HG02840 (cell line): ENCODE data around the gene KCNQ1OT1.

Experiments
- ATAC-seq: cut with Tn5 transposase; IDR thresholded peaks from one replicate; pipeline ENCODE4 v1.9.1; 2021; ENCODE audit warnings: mild to moderate bottlenecking, moderate library complexity, moderate number of reproducible peaks; ENCODE audit not compliant: unreplicated experiment, low FRiP score

KCNQ1OT1 gene

DNA sequence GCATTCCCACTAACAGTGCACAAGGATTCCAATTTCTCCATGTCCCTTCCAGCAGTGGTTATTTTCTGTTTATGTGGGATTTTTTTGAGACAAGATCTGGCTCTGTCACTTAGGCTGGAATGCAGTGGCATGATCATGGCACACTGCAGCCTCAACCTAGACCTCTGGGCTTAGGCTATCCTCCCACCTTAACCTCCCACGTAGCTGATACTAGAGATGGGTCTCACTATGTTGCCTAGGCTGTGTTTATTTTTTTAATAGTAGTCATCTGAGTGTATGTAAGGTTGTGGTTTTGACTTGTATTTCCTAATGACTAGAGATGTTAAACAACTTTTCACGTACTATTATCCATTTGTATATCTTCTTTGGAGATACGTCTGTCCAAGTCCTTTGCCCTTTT lies 74.6 kb downstream of the KCNQ1OT1 start:
- ATAC-seq = no peak

DNA sequence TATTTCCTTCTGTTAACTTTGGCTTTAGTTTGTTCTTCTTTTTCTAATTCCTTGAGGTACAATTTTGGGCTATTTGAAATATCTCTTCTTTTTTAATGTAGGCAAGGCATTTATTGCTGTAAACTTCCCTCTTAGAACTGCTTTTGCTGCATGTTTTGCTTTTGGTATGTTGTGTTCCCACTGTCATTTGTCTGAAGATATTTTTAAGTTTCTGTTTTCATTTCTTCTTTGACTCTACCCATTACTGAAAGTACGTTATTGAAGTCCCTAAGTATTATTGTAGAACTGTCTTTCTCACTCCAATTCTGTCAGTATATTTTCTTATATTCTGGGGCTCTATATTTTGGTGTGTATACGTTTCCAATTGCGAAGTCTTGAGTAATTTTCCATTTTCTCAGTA lies 77.9 kb downstream of the KCNQ1OT1 start:
- no peak for ATAC-seq

DNA sequence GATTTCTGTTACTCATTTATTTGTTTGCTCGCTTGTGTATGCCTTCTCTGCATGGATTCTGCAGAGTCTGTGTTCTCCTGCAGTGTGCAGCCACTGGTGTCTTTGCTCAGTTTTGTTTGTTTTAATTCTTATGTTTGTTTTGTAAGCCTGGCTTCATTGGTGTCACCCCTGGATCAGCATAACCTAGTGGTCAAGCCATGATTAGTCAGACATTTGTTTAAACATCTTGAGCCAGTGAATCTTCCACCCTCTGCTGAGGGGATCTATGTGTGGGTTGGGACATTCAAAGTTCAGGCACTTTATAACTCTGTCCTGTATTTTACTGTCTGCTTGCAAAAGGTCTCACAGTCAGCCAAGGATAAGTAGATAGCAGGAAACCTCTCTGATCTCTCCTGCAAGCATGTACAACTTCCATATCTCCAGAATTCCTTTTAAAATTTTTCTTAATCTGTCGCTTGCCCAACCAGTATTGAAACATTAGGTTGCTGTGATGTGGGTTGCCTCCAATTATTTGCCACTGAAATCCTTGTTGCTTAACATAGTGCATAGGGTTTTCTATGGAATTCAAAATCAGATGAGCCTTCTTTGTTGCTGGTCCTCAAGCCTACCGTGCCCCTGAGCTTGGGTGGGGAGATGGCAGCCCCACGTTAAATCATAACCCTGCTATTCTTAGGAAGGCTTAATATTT lies 86.8 kb downstream of the KCNQ1OT1 start:
- no peak for ATAC-seq

DNA sequence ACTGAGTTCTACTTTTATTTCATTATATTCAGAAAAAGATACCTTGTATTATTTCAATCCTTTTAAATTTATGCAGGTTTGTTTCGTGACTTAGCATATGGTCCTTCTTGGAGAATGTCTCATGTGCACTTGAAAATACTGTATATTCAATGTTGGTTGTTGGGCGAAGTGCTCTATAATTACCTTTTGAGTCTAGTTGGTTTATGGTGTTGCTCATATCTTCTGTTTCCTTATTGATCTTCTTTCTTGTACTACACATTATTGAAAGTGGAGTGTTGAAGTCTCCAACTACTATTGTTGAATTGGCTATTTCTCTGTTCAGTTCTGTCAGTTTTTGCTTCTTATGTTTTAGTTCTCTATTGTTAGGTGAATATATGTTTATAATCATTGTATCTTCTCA lies 90.4 kb downstream of the KCNQ1OT1 start:
- ATAC-seq = no peak

DNA sequence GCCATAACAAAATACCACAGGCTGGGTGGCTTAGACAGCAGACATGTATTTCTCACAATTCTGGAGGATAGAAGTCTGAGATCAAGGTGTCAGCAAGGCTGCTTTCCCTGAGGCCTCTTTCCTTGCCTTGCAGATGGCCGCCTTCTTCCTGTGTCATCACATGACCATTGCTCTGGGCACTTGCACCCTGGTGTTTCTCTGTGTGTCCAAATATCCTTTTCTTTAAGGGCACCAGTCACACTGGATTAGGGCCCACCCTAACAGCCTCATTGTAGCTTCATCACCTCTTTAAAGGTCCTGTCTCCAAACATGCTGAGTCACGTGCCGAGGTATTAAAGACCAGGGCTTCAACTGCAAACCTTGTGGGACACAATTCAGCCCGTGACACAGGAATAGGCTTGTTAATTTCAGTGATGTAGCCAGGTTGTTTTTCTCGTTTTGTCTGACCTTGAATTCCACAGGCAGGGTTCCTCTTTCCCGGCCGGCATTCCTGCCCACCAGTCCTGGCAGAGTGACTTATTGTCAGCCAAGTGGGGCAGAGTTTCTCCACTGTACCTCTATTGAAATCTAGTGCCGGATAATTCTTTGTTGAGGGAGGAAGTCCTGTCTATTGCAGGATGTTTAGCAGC lies 100.1 kb downstream of the KCNQ1OT1 start:
- no peak for ATAC-seq

DNA sequence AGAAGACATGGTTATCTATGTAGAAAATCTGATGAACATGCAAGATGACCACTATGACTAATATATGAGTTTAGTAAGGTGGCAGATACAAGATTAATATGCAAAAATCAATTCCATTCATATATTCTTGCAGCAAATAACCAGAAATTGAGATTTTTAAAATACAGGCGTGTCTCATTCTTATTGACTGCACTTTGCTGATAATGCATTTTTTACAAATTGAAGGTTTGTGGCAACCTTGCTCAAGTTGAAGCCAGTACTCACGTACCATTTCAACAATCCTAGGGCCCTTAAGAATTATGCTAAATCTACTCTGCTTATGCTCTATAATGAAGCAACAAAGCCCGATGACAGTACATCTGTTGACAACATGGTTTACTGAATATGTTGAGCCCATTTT lies 104.6 kb downstream of the KCNQ1OT1 start:
- no peak for ATAC-seq

DNA sequence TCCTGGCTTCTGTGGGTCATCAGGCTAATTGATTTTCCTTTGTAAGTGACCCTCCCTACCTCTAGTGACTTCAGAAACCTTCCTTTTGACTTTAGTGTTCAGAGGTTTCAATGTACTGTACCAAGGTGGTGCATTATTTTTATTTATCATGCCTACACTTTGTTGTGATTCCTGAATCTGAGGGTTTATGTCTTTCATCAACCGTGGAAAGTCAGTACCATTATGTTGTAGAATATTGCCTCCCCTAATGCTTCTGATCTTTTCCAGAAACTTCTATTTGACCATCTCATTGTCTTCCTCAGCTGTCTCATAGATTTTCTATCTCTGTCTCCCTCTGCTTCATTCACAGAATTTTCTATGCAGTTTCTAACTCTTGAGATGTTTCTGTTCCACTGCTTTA lies 105.5 kb downstream of the KCNQ1OT1 start:
- no peak for ATAC-seq

DNA sequence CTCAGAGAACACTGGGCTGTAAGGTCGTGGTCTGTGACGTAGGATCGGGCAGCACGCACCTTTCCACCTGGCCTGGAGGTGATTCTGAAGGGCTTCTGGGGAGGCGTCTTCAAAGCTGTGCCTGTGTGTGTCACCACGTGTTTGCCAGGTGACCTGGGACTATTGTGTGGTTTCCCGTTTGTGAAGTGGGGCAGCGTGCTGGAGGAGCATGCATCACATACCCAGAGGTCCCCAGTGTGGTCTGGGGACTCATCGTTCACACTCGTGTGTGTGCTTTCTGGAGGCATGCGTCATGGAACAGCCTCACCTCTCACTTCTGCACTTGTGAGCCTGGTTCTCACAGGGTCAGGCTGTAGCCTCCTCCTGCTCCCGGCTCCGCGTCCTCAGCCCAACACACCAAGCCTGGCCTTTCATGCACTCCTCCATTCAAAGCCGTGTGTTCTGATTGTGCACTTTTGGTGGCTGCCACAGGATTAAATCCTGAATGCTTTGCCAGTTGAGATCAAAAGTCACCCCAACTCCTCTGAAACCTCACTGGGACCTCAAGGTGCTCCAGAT lies 106.3 kb downstream of the KCNQ1OT1 start:
- ATAC-seq = no peak

DNA sequence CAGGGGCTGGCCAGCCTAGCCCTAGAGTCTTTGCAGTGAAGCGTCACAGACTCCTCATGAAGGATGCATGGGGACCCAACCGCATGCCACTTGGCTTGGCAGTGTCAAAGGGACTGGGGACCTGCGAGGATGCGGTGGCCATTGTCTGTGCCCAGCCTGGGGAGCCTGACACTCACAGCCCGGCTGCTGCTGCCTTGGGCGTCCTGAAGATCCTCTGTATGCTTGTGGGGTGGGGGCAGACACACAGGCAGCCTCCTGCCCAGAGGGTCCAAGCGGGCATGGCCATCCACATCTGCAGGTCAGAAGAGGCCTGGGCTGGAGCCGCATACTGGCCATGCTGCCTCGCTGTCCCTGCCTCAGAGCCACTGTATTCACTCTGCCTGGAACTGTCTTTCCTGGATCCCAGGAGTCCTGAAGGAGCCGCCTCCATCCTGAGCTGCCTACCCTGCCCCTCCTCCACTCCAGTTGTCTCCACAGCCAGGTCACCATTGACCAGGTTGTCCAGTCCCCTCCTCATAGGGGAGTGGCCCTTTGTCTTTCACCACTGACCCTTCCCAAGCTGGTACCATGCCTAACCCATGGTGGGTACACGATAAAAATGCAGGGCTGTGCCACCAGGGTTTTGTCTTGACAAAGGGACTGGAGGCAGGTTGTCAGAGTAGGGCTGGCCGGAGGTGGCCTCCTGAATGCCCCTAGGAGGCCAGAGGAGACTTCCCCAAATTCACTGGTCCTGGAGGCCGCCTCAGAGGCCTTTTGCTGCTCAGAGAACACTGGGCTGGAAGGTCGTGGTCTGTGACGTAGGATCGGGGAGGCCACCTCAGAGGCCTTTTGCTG lies 107.0 kb downstream of the KCNQ1OT1 start:
- ATAC-seq = no peak

DNA sequence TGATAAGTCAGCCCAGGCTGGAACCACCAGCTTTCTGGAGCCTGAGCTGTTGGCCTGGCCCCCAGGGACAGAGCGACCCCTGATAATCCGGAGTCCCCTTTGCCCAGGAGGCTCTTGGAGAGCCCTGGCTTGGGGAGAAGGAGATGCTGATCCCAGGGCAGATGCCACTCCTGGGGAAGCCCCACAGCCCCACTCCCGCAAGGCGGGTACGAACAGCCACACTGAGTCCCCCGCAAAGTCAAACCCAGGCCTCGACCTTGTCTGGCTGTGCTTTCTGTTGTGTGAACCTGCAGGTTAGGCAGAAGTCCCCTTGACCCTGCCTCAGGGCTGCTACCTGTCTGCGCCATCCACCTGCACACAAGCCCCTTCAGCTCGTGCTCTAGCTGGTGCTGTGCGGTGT lies 108.0 kb downstream of the KCNQ1OT1 start:
- no peak for ATAC-seq

DNA sequence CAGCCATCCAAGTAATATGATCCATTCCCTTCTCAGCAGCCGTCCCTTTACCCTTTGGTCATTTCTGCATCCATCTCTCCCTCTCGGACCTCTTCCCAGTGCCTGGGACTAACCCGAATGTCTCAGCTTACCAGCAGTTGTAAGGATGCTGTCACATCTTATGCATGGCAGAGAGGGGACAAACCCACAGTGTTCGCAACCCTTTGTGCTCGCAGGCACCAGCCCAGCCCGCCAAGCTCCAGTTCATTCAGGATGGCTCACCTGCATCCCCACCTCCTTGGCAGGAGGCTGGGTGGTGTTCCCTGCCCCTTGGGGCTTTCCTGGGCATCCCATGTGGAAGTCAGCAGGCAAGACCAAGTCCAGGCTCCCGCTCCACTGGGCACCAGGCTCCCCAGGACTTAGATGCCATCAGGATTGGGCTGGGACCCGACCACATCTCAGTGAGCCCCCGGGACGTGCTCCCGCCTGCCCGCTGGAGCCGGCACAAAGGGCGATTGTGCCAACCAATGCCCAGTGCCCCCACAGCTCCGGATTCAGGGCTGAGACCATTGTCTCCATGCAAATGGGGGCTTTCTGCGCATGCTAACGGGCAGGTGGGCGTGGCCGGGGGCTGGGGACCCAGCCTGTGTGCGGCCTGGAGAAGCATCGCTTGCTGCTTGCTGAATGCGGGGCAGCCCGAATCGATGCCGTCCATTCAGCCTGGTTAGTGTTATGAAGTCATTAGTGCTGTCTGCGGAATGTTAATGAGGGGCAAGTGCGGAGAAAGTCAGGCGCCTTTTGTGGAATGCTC lies 108.6 kb downstream of the KCNQ1OT1 start:
- ATAC-seq = no peak

DNA sequence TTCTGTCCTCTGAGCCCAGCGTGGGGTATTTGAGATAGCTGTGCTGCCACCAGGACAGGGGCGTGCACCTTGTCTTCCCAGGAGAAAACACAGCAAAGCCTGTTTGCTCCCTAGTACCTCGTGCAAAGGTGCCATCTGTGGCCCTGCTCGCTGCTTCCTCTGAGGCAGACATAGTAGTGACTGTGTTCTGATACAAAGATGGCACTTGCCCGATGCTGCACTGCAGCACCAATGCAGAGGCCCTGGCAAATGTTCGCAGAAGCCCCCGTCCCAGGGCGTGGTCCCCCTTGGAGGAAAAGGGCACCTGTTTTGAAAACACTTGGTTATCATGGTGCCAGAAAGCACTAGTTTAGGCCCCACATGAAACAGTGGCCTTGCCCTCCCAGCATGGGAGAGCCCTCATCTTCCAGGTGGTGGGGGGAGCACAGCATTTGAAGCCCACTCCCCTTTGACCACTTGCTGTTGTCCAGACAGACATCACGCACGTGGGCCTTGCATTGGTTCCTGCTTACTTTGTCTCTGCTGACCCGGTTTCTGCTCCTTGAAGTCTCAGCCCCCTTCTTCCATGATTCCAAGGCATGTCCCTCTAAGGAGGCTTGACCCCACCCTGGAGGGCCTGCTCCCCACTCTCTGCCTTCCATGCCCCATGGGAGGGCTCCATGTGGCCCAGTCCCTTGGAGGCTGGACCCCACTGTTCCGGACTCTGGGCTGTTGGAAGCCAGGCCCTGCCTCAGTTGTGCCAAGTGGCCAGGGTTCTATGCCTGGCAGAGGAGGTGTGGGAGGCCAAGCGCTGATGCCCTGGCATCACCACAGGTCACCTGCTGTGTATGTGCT lies 109.4 kb downstream of the KCNQ1OT1 start:
- no peak for ATAC-seq

DNA sequence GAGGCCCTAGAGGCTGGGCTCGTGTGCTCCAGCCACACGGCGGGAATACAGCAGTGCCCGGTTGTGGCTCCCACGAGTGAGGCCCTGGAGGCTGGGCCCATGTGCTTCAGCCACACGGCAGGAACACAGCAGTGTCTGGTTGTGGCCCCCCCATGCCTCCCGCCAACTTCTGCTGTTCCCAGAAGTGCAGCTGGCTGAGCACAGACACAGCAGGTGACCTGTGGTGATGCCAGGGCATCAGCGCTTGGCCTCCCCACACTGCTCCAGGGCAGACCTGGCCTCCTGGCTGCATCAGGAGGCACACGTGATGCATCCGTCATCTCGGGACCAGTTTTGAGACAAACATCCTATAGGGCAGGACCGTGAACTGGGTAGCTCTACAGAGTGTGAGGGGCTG lies 110.3 kb downstream of the KCNQ1OT1 start:
- no peak for ATAC-seq

DNA sequence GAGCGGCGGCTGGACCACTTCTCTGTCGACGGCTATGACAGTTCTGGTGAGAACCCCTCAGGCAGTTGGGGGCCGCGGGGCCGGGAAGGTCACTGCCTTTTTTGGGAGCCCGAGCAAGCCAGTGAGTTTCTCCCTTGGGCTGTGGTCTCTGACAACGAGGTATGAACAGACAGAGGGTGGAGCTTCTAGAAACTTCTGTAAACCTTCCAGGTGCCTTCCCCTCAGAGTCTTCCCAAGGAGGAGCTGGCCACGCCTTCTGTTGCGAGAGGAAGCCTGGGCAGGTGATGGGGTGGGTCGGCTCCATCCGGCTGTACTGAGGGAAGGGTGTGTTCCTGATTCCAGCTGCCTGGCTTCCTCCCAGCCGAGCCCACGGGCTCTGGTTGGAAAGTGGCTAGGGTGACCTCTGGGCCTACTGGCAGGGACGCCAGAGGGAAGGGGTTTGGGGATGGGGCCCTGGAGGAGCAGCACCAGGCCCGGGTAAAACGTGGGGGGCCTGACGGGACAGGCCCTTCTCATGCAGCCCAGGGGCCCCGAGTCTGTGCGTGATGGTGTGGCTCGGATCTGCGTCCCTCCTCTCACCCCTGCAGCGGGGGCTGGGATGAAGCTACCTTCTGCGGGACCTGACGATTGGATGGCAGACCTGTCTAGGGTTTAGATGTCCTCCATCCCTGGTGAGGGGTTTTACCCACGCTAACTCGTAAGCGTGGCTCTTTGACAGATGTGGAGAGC lies 110.8 kb downstream of the KCNQ1OT1 start:
- ATAC-seq = no peak

DNA sequence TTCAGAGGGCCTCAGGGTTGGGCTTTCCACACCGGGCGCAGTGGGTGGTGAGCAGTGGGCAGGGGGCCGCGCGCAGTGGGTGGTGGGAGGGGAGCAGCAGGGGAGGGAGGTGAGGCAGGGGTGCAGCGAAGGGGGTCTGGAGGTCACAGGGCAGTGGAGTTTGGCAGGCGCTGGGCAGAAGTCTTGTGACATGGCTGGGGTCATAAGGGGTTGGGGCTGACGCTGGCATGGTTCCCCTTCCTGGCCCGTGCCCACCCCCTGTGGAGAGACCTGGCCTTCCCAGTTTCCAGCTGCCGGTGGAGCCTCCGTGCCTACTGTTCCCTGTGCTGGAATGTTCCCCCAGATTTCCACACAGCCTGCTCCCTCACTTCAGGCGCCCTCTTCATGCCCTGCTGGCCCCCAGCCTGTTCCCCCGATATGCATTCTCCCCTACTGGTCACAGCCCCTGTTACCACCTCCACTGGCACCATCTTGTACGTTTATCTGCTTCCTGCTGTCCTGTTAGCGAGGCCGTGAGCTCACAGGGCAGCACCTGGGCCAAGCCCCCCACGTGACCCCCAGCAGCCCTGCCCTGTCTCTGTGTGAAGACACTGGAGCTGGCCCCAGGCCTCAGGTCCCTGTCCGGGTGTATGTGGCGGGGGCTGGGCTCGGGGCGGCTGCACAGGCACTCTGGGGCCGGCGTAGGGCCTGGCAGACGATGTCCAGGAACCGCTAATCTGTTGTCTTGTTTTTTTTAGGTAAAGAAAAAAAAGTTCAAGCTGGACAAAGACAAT lies 111.6 kb downstream of the KCNQ1OT1 start:
- ATAC-seq = no peak

DNA sequence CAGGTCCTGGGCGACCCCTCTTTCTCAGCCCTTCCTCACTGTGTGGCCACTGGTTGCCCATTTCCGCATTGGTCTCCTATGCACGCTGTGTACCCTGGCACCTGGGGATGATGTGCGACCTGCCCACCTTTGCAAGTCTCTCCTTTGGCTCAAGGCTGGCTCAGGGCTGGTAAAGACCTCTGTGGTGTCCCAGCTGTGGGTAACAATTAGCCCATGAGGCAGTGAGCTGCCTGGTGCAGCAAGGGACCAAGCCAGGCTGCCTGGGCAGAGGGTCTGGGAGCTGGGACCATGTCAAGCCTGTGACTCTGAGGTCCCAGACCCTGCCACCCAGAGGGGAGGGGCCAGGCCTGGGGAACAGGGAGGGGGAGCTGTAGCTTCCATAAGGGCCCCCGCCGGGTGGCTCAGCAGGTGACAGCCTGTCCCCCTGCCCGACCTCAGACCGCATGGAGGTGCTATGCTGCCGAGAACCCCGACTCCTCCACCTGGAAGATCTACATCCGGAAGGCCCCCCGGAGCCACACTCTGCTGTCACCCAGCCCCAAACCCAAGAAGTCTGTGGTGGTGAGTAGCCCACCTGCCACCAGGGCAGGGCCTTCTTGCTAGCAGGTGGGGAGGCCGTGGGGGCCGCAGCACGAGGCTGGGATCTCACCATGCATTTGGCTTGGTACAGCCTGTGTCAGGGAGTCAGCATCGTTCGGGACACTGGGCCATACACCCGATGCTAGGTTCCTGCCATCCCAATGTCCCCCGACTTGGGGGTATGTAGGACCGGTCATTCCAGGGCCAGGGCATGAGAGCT lies 112.5 kb downstream of the KCNQ1OT1 start:
- no peak for ATAC-seq

DNA sequence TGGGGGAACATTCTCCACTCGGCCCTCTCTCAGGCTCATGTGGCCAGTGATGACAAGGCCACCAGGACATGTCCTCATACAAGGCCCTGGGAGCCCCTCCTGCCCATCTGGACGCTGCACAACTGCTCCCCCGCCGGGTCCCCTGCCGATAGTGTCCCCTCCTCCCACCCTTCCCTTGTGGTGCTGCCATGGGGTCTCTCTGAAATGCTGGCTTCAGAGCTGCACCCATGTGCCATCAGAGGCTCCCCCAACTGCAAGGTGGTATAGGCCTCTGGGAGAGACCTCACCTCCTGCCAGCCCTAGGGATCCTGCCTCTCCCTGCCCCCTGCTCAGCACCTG lies 113.0 kb downstream of the KCNQ1OT1 start:
- no peak for ATAC-seq
